Activated T-helper 1 cell treated with anti-CD3 and anti-CD28 coated beads, Interleukin-12 subunit alpha, Interleukin-12 subunit beta, Interleukin-2, Interleukin-4 antibody, amounts not matched to agents 30 ng/mL and 10 ng/mL and 1 ng/mL, durations not matched to agents 14 hours and 24 hours and 36 hours (primary cell): ENCODE data around the gene IDH3A. TPM values are rescaled to one million over a fixed set of nuclear protein-coding genes. Genes with fewer than 3 reads are reported as not detected.

Experiments
- DNase-seq: peaks from one replicate; pipeline ENCODE4 v3.0.0; 2021; ENCODE audit warnings: low spot score
- H3K27ac Mint-ChIP-seq: one replicate; pipeline ENCODE4 v1.8.0; 2021; ENCODE audit warnings: mild to moderate bottlenecking, mixed read lengths
- H3K27me3 Mint-ChIP-seq: one replicate; pipeline ENCODE4 v1.8.0; 2022; ENCODE audit warnings: mild to moderate bottlenecking, moderate library complexity, mixed read lengths; ENCODE audit not compliant: insufficient read depth
- H3K36me3 Mint-ChIP-seq: one replicate; pipeline ENCODE4 v1.8.0; 2021; ENCODE audit warnings: low read depth, mixed read lengths
- H3K4me1 Mint-ChIP-seq: one replicate; pipeline ENCODE4 v1.8.0; 2021; ENCODE audit warnings: low read depth, mixed read lengths
- H3K4me3 Mint-ChIP-seq: one replicate; pipeline ENCODE4 v1.8.0; 2021; ENCODE audit warnings: mild to moderate bottlenecking, moderate library complexity, mixed read lengths
- H3K9me3 Mint-ChIP-seq: one replicate; pipeline ENCODE4 v1.8.0; 2021; ENCODE audit warnings: mixed read lengths
- intact Hi-C: fragments of 100-400 bp; cut with micrococcal nuclease; formaldehyde crosslinking; loops from one replicate; pipeline ENCODE4 v1.15.1; 2024
- total RNA-seq: library from RNA; stranded (reverse); gene quantifications from 2 replicates; pipeline ENCODE4 v1.2.3, GENCODE V29; 2022

Gene IDH3A
- total RNA-seq, 1 donor from 2014 or later = 160 TPM

DNA sequence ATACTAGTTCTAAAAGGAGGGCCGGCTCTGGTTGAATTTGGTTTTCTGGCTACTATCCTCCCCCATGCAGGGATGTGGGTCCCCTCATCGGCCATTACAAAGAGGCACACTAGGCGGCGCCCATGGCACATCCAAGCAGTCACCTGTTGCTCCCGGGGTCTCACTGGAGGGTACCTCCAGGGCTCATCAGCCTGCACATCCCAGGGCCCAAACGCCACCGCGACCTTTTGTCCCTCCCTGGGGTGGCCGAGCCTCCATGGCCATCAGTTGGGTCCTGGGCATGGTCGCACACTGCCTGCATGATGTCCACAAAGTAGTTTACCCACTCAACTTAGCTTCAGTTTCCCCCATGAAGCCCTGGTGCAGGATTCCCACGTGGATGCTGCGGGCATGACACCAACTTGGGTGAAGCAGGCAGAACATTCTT, 28.3 kb downstream of the IDH3A start:
- peaks cover 24% of the 10 kb centered on the region for H3K4me1 Mint-ChIP-seq
- H3K36me3 Mint-ChIP-seq = peaks cover 12% of the 10 kb centered on the region
- intact Hi-C loops = loop anchor here (2.0 kb wide), 1 partner anchor 63 kb away; no protein-coding TSS in a partner anchor

GRCh38 chr15:78178064-78178463, 28.9 kb downstream of the IDH3A start:
- Mint-ChIP-seq H3K4me1 (peaks cover 19% of the 10 kb centered on the region), H3K4me3 (no peak overlapping the region), H3K27me3 (no peaks in the 10 kb centered on the region), H3K9me3 (no peaks in the 10 kb centered on the region), H3K36me3 (peaks cover 8% of the 10 kb centered on the region), H3K27ac (no peak overlapping the region)
- intact Hi-C loops = no loop called here
- DNase-seq = no peak

More for the DNA sequence above, 28.3 kb downstream of the IDH3A start:
- Mint-ChIP-seq H3K9me3 (no peaks in the 10 kb centered on the region), H3K27ac (no peak overlapping the region), H3K27me3 (no peaks in the 10 kb centered on the region), H3K4me3 (no peak overlapping the region)
- DNase-seq = no peak

DNA sequence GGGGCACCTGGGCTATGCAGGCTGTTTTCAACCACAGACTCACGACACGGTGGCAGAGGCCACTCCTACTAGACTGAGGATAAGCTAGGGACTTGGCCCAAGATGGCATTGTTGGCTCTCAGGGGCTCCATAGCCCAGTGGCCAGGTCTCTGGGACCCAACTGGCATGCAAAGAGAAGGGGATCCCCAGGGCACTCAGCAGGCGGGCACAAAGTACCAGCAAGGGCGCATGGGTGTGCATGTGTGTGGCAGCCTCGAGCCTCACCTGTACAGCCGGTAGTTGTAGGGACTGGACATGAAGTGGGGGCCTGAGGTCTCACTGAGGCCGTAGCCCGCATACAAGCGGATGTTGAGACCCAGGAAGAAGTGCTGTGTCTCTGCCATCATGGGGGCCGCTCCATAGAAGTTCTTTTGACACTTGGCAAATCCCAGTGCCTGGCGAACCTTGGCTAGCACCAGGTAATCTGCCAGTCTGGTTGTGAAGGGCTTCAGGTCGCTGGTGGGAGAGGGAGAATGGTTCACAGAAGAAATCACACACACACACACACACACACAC, 30.2 kb downstream of the IDH3A start:
- no peak overlapping the region for H3K4me3 Mint-ChIP-seq
- peaks cover 3% of the 10 kb centered on the region for H3K36me3 Mint-ChIP-seq
- intact Hi-C loops = no loop called here
- no peak overlapping the region for H3K27ac Mint-ChIP-seq
- no peaks in the 10 kb centered on the region for H3K27me3 Mint-ChIP-seq
- DNase-seq = no peak
- no peaks in the 10 kb centered on the region for H3K9me3 Mint-ChIP-seq
- H3K4me1 Mint-ChIP-seq = peaks cover 10% of the 10 kb centered on the region

- H3K4me1 Mint-ChIP-seq = peaks cover 5% of the 10 kb centered on the region
- no peak overlapping the region for H3K4me3 Mint-ChIP-seq
- H3K27me3 Mint-ChIP-seq = peaks cover 2% of the 10 kb centered on the region
- no peak overlapping the region for H3K27ac Mint-ChIP-seq
- H3K9me3 Mint-ChIP-seq = no peaks in the 10 kb centered on the region
- H3K36me3 Mint-ChIP-seq = peaks cover 1% of the 10 kb centered on the region
- intact Hi-C loops = no loop called here
- no peak for DNase-seq
Measured at GRCh38 chr15:78179906-78180305, 30.7 kb downstream of the IDH3A start.

GRCh38 chr15:78182336-78182700, 33.2 kb downstream of the IDH3A start:
- intact Hi-C loops = no loop called here
- Mint-ChIP-seq H3K4me1 (peaks cover 4% of the 10 kb centered on the region), H3K27me3 (peaks cover 11% of the 10 kb centered on the region), H3K27ac (no peak overlapping the region), H3K9me3 (no peaks in the 10 kb centered on the region), H3K36me3 (peaks cover 1% of the 10 kb centered on the region), H3K4me3 (no peak overlapping the region)
- DNase-seq = no peak

GRCh38 chr15:78182821-78183220, 33.7 kb downstream of the IDH3A start:
- no peak for DNase-seq
- Mint-ChIP-seq H3K9me3 (no peaks in the 10 kb centered on the region), H3K27ac (no peak overlapping the region), H3K4me3 (no peak overlapping the region), H3K27me3 (peaks cover 11% of the 10 kb centered on the region), H3K4me1 (peaks cover 4% of the 10 kb centered on the region), H3K36me3 (peaks cover 1% of the 10 kb centered on the region)
- intact Hi-C loops = no loop called here

GRCh38 chr15:78192826-78193594, 43.8 kb downstream of the IDH3A start:
- Mint-ChIP-seq H3K9me3 (peaks cover 3% of the 10 kb centered on the region), H3K27ac (no peak overlapping the region), H3K27me3 (peaks cover 15% of the 10 kb centered on the region), H3K4me3 (no peak overlapping the region), H3K36me3 (no peaks in the 10 kb centered on the region), H3K4me1 (no peaks in the 10 kb centered on the region)
- DNase-seq = no peak
- intact Hi-C loops = no loop called here

GRCh38 chr15:78193731-78194567, 44.8 kb downstream of the IDH3A start:
- peaks cover 15% of the 10 kb centered on the region for H3K27me3 Mint-ChIP-seq
- intact Hi-C loops = loop anchor here (2.0 kb wide), 1 partner anchor 283 kb away; no protein-coding TSS in a partner anchor
- no peak overlapping the region for H3K4me3 Mint-ChIP-seq
- no peaks in the 10 kb centered on the region for H3K4me1 Mint-ChIP-seq
- H3K36me3 Mint-ChIP-seq = no peaks in the 10 kb centered on the region
- peaks cover 3% of the 10 kb centered on the region for H3K9me3 Mint-ChIP-seq
- DNase-seq = no peak
- H3K27ac Mint-ChIP-seq = no peak overlapping the region

DNA sequence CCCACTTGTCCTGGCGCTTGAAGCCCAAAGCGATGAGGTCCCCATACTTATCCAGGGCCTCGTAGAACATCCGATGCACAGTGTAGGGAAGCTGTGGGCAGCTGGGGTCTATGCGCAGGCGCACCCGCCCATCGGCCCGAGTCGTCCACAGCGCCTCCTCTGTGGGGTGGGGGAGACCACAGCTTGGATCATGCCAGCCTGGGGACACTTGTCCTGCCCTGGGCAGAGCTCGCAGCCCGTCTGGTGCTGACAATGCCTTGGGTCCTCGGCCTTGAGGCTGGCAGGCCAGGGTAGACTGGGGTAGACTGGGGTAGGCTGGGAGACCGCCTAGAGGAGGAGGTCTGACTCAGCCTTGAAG, 45.4 kb downstream of the IDH3A start:
- intact Hi-C loops = loop anchor here (2.0 kb wide), 1 partner anchor 284 kb away; no protein-coding TSS in a partner anchor
- Mint-ChIP-seq H3K4me1 (no peaks in the 10 kb centered on the region), H3K27ac (no peak overlapping the region), H3K4me3 (no peak overlapping the region), H3K9me3 (peaks cover 3% of the 10 kb centered on the region), H3K27me3 (peaks cover 15% of the 10 kb centered on the region), H3K36me3 (no peaks in the 10 kb centered on the region)
- DNase-seq = no peak

- DNase-seq = peak; percentile 26
- intact Hi-C loops = loop anchor here (1.0 to 2.0 kb wide), 5 partner anchors 46 to 285 kb away; partner anchors contain the start of gene CIB2
- Mint-ChIP-seq H3K9me3 (peaks cover under 1% of the 10 kb centered on the region), H3K4me3 (no peak overlapping the region), H3K27me3 (peaks cover 14% of the 10 kb centered on the region), H3K4me1 (no peaks in the 10 kb centered on the region), H3K36me3 (no peaks in the 10 kb centered on the region), H3K27ac (no peak overlapping the region)
Measured at GRCh38 chr15:78195735-78196201, 46.6 kb downstream of the IDH3A start.

DNA sequence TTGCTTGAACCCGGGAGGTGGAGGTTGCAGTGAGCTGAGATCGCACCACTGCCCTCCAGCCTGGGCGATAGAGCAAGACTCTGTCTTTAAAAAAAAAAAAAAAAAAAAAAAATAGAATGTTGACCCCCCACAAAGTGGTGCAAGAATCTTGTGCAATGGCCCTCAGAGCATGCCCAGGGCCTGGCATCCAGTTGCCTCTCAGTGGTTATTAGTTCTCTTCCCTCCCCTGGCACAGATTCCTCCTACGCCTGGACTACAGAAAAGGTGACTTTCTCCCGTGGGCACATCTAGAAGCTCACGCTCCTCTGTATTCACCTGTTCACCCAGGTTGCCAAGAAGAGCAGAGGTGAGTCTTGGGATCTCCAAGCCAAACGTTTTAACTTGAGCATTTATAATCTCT, 48.5 kb downstream of the IDH3A start:
- Mint-ChIP-seq H3K36me3 (no peaks in the 10 kb centered on the region), H3K27me3 (peaks cover 9% of the 10 kb centered on the region), H3K27ac (no peak overlapping the region), H3K9me3 (no peaks in the 10 kb centered on the region), H3K4me3 (no peak overlapping the region), H3K4me1 (no peaks in the 10 kb centered on the region)
- no peak for DNase-seq
- intact Hi-C loops = no loop called here

- H3K4me1 Mint-ChIP-seq = no peaks in the 10 kb centered on the region
- intact Hi-C loops = no loop called here
- no peak for DNase-seq
- peaks cover 11% of the 10 kb centered on the region for H3K27me3 Mint-ChIP-seq
- no peaks in the 10 kb centered on the region for H3K36me3 Mint-ChIP-seq
- H3K9me3 Mint-ChIP-seq = no peaks in the 10 kb centered on the region
- no peak overlapping the region for H3K4me3 Mint-ChIP-seq
- H3K27ac Mint-ChIP-seq = no peak overlapping the region
Measured at GRCh38 chr15:78200276-78200930, 51.2 kb downstream of the IDH3A start.
